KG1 (cell line): ENCODE results near the gene TFF3.

Experiments used
- DNase-seq: peaks from one replicate; lab custom pipeline; 2025; lab: John Stamatoyannopoulos, UW

TFF3 gene

GRCh38 chr21:42289926-42290325 lies 25.3 kb downstream of the TFF3 start:
- DNase-seq, result no peak

- DNase-seq, result no peak
These were observed 26.2 kb downstream of the TFF3 start for GRCh38 chr21:42288962-42289361.

GRCh38 chr21:42287193-42288083 lies 27.8 kb downstream of the TFF3 start:
- no peak for DNase-seq

- no peak for DNase-seq
These were observed 28.8 kb downstream of the TFF3 start for GRCh38 chr21:42286416-42286815.

- DNase-seq, result no peak
These were observed 29.5 kb downstream of the TFF3 start for GRCh38 chr21:42285569-42286245.

GRCh38 chr21:42282715-42283114 lies 32.5 kb downstream of the TFF3 start:
- no peak for DNase-seq

- DNase-seq, result no peak
These were observed 33.2 kb downstream of the TFF3 start for GRCh38 chr21:42282021-42282420.

GRCh38 chr21:42281181-42281680 lies 34.0 kb downstream of the TFF3 start:
- no peak for DNase-seq

GRCh38 chr21:42280356-42281180 lies 34.6 kb downstream of the TFF3 start:
- no peak for DNase-seq

- DNase-seq, result no peak
These were observed 35.3 kb downstream of the TFF3 start for GRCh38 chr21:42279888-42280287.

GRCh38 chr21:42279341-42279871 lies 35.8 kb downstream of the TFF3 start:
- no peak for DNase-seq

- no peak for DNase-seq
These were observed 36.6 kb downstream of the TFF3 start for GRCh38 chr21:42278451-42279149.

- no peak for DNase-seq
These were observed 37.6 kb downstream of the TFF3 start for GRCh38 chr21:42277593-42277992.

GRCh38 chr21:42276526-42277154 lies 38.6 kb downstream of the TFF3 start:
- no peak for DNase-seq

- no peak for DNase-seq
These were observed 39.1 kb downstream of the TFF3 start for GRCh38 chr21:42276076-42276475.

GRCh38 chr21:42272984-42273600 lies 42.1 kb downstream of the TFF3 start:
- no peak for DNase-seq

- no peak for DNase-seq
These were observed 42.9 kb downstream of the TFF3 start for GRCh38 chr21:42272109-42272962.

- no peak for DNase-seq
These were observed 44.1 kb downstream of the TFF3 start for GRCh38 chr21:42271065-42271464.

GRCh38 chr21:42269386-42269785 lies 45.8 kb downstream of the TFF3 start:
- peak; percentile 58 for DNase-seq
